GM19025 (cell line): ENCODE data around the gene CARD9.

Experiments
- ATAC-seq: cut with Tn5 transposase; IDR thresholded peaks from one replicate; pipeline ENCODE4 v1.9.1; 2021; ENCODE audit warnings: mild to moderate bottlenecking, low read depth, moderate library complexity; ENCODE audit not compliant: unreplicated experiment

Gene CARD9

DNA sequence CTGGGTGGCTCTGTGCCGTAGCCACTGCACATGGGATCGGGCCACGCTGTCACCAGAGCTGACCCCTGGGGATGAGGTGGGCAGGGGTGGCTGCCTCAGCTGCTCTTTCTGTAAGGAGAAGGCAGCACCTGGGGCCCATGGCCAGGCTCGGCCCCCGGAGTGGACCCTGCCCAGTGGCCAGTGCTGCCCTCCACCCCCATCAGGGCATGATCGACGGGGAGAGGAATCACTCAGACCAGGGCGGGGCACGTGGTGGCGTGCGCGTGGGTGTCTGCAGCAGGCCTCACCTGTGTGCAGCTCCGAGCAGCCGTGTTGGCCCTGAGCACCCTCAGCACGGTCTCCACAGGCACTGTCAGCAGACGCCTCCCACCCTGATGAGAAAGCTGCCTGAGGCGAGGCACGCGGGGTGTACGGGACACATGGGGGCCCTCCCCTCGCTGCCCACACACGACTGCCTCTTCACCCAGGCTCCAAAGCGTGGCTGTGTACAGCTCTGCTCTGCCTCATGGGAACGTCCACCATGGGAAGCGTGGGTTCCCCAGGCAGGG lies 8.6 kb upstream of the CARD9 start:
- no peak for ATAC-seq

DNA sequence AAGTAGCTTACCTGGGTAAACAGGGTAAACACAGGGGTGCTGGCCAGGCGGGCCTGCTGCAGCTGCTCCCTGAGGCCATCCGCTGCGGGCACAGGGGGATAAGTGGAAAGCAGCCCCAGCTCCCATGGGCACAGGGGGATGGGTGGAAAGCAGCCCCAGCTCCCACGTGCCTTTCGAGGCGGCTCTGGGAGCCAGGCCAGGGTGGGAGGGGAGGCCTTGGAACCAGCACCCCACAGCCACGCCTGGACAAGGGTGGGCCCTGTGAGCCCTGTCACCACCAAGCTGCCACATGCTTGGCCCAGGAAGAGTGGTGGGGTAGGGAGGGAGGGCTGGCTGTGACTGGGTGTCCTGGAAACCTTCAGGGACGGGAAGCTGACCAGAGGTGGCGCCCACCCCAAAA lies 7.8 kb upstream of the CARD9 start:
- no peak for ATAC-seq

DNA sequence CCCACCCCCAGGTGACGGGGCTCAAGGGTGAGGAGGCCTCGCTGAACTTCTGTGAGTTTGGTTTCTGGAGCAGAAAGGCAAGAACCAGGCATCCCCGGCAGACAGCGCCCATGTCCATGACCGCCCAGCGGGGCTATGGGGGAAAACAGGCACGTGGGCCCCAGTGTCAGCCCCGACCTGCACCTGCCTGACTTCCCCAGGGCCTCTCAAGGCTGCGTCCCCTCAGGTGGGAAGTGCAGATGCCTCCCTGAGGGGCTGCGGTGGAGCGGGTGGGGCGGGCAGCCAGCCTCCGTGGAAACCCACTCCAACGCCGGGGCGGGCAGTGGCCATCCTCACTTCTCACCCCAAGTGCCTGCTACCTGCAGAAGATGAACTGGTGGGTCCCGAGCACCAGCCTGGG lies 6.9 kb upstream of the CARD9 start:
- ATAC-seq: no peak

DNA sequence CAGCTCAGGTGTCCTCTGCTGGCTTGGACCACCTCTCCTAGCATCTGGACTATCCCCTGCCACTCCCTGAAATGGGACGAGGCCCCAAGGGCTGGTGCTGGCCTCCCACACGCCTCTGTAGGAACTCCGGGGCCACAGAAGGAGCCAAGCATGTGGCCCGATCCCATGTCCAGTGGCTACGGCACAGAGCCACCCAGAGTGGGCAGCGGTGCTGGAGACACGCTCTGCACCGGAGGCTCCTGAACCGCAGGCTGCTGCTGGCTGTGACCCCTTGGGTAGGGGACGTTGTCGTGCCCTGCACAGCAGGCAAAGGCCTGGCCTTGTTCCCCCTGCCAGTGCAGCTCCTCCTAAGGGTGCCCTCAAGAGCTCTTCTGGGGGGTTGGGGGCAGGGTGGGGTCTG lies 6.4 kb upstream of the CARD9 start:
- ATAC-seq: no peak

DNA sequence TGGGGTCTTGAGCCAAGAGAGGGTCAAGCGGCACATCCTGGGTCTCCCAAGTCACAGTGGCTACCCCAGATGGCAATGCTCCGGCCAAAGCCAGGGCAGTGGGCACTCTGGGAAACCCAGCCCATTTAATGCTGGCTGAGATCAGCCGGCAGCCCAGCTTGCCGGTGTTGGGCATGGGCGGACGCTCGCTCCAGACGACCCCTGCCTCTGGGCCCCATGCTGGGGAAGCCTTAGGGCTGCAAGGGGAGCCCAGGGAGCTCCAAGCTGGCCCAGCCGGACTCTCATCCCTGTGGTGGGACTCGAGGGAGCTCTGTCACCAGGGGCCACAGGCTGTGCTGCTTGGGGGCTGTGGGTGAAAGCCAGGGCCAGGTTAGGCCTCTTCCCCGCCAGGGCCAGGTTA lies 5.9 kb upstream of the CARD9 start:
- ATAC-seq: no peak

DNA sequence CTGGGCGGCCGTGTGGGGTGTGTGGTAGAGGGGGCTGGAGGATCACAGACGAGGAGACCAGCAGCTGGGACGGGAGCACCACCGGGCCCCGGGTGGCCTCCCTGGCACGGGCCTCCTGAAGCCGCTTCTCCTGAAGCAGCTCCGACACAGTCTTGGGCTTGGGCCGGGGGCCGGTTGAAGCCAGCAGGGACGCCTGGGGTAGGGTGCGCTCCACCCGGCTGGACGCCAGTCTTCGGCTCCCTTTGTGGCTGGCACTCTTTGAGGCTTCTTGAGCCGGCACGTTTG lies 5.5 kb upstream of the CARD9 start:
- no peak for ATAC-seq

DNA sequence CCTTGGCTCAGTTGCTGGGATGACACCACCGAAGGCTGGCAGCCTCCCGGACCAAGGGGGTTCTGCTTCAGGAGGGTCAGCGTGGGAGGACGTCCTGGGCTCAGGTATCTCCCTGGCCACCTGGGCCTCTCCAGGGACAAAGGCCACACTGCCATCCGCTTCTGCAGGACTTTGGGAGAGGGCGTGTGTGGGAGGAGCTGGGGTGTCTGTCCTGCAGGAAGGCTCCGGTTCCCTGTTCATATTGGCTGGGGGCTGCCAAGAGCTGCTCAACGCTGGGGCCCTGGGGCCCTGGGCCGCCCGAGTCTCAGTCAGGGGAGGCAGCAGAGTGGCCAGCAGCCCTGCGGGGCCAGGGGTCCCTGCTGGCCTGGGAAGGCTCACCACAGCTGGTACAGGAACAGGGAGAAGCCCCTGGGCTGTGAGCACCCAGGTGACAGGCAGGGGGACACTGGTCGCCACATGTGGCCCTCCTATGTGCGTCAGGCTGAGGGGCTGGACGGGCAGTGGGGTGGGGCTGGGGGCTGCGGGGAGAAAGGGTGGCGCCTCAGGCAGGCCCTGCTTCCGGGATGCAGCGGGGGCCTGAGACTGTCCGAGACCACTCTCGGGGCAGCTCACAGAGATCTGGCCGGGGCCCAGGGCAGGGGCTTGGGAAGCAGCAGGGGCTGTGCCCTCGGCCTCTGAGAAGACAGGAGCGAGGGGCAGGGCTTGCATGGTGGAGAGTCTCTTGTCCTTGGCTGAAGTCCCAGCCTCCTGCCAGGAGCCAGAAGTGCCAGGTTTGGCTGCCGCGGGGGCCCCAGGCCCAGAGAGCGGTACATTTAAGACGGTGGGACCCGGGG lies 4.9 kb upstream of the CARD9 start:
- no peak for ATAC-seq

DNA sequence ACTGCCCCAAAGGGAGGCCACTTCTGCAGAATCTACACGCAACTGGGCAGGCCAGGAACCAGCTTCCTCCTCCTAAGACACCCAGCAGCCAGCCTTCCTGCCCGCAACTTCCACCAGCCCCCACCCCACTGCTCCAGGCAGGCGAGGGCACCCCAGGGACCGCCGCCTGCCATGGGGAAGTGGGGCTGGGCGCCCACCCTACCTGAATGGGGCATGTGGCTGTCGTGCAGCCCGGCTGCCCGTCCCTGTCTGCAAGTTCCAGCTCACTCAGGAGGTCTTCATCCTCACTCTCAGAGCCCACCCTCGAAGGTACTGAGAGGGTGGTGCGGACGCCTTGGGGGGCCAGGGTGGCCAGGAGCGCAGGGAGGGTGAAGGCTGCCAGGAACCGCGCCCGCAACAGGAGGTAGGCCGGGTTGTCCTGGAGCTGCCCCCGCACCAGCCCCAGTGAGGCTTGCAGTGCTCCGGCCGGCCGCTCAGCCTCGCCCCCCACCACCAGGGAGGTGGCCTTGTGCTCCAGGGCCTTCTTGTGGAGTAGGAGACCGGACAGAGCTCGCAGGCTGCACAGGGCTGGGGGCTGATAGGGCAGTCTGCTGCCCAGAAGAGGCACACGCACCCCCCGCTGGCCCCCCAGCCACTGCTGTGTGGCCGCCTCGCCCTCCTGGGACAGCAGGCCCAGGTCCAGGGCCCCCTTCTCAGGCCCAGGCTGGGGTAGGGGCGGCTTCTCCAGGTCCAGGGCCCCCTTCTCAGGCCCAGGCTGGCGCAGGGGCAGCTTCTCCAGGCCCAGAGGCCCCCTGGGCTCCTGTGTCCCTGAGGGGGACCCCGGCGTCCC lies 4.1 kb upstream of the CARD9 start:
- ATAC-seq: no peak

DNA sequence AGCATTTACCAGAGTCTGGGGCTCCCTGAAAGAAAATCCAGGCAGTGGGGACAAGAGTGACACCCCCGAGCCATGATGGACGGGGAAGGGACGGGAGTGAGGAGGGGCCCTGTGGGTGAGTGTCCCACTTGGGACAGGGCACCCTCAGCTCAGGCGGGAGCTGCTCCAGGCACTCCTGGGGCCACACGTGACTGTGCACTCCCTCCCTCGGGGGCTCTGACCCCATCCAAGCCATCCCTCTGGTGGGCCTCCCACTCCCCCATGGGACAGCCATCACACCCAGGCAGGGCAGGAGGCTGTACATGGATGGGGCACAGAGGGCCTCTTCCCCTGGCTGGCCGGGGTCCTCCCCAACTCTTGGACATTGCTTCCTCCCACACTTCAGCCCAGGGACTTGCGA lies 3.0 kb upstream of the CARD9 start:
- no peak for ATAC-seq

DNA sequence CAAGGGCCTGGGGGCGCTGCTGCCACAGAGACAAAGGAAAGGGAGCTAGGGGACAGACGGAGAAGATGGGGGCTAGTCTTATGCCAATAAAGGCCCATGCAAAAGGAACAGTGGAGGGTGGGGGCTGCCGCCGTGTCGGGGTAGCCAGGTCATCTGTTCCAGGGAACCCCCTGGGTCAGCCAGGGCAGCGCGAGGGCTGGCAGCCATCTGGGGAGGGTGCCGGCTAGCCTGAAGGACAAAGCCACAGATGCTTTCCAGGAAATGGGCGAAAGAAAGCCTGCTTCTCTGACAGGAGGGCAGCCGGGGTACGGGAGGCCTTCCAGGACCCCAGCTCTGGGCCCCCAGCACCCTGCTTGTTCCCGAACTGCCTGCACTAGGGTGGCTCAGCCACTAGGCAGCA lies 1.6 kb upstream of the CARD9 start:
- ATAC-seq: no peak

DNA sequence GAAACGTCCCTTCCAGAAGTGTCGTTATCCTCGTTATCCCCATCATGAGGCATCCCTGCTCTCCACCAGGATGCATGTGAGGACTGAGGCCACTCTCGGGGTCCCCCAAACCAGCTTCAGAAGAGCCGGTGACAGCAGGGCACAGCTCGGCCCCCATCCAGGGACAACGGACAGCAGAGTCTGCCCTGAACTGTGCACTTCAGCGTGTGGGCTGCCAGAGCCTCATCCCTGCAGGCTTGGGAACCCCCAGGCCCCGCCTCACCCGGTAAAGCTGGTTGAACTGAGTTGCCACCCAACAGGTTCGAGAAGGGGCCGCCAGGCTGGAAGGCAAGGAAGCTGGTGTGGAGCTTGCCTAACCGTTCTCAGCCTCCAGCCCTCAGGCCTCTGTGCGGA lies 710 bp upstream of the CARD9 start:
- ATAC-seq: no peak

DNA sequence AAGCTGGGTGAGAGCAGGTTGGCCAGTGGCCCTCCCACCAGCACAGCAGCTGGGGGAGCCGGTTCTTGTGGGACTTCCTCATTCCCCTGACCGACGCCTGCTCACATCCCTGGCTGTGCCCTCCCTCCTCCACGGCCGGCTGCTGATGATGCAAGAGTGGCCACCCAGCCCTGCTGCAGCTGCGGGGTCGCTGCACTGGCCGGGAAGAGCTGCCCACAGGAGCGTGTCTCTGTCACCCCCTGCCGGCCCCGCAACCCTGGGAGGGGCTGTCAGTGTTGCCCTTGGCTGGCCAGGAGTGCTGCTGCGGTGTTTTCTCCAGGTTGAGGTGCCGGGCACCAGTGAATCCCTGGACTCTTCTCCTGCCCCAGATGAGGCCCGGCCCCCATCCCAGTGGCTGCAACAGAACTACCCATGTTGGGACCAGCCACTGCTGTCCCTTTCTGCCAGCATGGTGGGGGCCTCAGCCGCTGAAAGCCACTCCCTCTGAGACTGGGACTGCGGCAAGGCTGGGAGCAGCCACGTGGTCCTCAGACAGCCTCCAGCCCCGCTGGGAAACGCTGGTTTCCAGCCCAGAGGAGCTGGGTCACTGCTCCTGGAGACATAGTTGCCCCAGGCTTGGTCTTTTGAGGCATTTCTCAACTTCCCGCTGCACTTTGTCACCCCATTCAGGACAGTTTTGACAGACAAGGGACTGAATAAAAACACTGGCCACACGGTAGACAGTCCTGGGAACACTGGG lies 739 bp downstream of the CARD9 start:
- ATAC-seq: no peak

DNA sequence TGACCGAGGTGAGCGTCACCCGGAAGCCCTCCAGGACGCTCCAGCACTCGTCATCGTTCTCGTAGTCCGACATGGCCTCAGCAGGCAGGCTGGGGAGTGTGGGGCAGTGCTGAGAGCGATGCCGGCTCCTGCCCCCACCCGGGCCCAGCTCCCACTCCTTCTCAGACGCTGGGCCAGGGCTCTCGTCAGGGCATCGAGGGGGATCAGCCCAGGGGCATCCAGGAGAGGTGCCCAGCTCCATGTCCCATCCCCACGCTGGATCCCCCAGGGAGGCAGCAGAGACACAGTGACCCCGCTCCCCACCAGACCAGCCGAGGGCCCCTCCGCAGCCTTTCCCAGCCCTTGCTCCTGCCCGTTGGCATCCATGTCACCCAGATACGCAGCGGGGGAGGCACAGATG lies 1.5 kb downstream of the CARD9 start:
- ATAC-seq: no peak

DNA sequence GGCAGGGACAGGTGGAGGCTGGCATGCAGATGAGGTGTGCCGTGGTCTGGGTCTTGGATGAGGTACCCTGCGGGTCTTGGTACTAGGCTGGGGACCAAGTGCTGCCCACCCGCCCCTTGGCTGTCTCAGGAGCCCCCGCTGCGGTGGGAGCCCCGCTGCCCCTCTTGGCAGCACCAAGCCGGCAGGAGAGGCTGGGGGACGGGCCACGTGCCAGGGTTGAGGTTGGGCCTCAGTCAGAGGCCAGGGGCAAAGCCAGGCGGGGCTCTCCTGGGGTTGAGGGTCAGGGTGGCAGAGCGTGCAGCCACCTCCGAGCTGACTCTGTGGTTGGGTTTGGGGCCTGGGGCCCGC lies 2.0 kb downstream of the CARD9 start:
- no peak for ATAC-seq

DNA sequence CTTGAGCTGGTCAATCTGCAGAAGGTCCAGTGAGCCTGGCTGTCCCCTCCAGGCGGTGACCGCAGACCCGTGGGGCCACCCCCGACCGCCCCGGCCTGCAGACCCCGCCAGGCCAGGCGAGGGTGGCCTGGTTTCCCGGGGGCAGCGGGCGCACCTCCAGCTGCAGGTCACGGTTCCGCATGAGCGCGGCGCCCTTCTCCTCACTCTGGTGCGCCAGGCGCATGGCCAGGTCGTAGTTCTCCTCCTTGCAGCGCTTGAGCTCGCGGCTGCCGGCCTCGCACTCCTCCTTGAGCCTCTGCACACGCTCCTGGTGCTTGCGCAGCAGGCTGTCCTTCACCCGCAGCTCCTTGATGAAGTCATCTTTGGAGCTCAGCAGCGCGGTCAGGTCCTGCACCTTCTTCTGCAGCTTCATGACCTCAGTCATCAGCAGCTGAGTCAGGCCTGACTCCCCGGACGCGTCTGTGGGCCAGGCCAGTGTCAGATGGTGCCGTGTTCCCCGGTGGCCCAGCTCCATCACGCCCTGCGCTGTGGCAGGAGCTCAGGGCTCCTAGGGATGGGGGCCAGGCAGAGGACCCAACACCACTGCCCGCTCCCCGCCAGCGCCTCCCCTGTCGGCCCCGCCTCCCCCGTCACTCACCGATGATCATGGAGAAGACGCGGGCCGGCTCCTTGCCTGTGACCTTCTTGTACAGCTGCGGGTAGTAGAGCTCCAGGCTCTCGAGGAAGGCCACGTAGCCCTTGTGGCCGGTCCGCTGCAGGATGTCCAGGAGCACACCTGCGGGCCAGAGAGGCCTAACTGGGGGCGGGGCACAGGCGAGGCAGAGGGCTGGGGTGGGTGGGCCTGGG lies 2.6 kb downstream of the CARD9 start:
- no peak for ATAC-seq

DNA sequence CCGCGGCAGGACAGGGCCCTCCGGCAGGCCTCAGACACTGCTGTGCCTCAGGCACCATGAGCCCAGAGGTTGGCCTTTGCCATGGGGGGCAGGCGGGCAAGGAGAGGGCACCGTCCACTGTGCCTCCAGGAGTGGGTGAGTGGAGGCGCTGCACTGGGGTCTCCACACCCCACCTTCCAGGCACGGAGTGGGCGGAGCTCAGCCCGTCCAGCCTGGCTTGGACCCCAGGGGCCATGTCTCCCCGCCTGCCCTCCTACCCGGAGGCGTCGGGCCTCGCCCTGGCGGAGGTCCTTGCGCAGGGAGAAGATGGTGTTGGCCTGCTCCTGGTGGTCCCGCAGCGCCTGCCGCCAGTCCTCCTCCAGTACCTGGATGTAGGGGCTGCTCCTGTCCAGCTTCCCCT lies 3.4 kb downstream of the CARD9 start:
- ATAC-seq: no peak

DNA sequence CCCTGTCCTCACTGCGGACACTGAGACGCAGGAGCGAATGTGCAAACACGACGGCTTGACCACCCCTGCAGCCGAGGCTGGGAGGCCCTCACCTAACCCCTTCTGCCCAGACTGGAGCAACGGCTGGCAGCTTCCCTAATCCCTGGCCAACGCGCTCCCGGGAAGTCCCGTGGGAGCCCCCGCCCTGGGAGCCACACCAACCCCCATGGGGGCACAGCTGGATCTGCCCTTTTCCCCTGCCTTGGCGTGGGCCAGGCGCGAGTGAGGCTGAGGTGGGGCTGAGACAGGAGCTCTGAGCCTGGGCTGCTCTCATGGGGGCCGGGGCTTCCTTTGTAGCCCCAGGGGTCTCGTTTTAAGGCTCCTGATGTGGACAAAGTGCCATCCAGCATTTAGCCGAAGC lies 5.3 kb downstream of the CARD9 start:
- ATAC-seq: no peak

DNA sequence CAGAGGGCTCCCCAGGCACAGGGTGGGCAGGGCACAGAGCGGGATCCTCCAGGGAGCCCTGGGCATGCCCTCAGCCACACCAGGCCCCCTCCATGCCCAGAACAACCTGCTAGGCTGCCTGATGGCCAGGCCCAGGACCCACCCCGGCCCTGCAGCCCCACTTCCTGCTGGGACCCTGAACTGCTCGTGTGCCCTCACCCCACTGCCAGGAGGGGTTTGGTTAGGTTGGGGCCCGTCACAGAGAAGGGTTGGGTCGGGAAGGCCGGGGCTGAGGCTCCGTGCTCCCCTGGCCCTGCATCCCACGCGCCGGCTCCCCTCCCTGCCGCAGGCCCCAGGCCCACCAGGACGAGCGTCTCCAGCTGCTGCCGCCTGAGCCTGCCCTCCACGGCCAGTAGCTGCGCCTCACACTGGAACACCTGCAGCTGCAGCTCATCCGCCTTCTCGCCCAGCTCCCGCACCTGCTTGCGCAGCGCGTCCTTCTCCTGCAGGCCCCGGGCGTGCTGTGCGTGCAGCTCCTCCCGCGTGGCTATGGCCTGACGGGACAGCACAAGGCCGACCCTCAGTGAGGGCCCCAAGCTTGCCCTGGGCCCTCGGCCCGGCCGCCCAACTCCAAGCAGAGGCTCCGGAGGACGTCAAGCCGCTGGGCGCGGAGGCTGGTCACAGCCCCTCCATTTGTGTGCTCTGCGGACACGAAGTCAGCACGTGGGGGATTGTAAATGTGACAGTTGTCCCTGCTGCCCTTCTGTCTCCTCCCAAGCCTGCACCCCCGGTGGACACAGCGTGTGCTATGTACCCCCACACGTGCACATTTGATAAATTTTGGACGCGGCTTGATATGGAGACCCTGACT lies 5.9 kb downstream of the CARD9 start:
- ATAC-seq: no peak

DNA sequence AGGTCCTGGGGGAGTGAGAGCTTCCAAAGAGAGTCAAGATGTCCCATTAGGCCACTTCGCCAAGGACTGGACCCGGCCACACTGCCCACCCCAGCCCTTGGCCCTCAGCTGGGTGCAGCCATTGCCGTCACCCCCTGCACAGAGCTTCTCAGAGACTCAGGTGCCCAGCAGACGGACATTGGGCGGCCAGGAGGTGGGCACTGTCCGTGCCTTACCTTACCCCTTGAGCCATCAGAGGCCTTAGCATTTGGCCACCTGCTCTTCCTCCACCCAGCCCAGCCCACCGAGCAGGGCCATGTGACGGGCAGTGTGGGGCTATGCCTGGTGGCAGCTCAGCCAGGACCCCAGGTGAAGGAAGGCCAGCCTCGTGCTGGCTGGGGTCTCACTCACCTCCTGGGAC lies 6.6 kb downstream of the CARD9 start:
- ATAC-seq: no peak
